T47D (cell line): Measurements from ENCODE around the gene ZNF445.
"Not testable (repeated sequence)": the region's sequence is repeated elsewhere in the genome, so short reads cannot be mapped to it uniquely, and the experiment has no call there.

ENCODE experiments used
- DNase-seq, 2 experiments: peaks; one replicate each; pipeline versions ENCODE4 v3.0.0 to v3.0.0-alpha.2; 2011 to 2012; ENCODE audit warnings: low read depth in 1 of 2, low spot score in 1 of 2
- JUND ChIP-seq: IDR thresholded peaks from 2 replicates; pipeline ENCODE4 v1.6.1; 2012; ENCODE audit warnings: low read depth
- in situ Hi-C: cut with HindIII; loops from 2 replicates; pipeline ENCODE4 v1.10.0; 2016; ENCODE audit warnings: low sequenced_read_pairs, low pct_unique_long_range_greater_than_20kb

ZNF445 gene

DNA sequence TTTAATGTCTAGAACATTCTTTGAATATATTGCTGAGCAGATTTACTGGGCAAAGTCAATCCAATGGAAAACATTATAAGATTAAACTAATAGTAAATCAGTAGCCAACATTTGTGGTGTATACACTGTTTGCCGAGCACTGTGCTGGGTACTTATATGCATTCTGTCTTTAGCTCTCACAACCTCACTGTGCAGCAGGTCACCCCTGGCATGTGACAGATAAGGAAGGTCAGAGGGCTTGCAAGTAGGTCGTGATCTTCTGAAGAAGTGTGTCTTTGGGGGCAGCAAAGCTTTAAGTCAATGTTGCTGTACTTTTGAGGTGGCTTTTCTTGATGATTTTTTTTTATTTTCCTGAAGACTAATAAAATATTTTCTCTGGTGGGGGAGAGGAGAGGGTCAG is 76.7 kb downstream of the ZNF445 start:
- no peak for TF ChIP-seq JUND
- no peak for DNase-seq
- in situ Hi-C loops: no loop called here

- no peak for TF ChIP-seq JUND
- DNase-seq: no peak
- in situ Hi-C loops: no loop called here
Observed at GRCh38 chr3:44398853-44399252, 78.6 kb downstream of the ZNF445 start.

DNA sequence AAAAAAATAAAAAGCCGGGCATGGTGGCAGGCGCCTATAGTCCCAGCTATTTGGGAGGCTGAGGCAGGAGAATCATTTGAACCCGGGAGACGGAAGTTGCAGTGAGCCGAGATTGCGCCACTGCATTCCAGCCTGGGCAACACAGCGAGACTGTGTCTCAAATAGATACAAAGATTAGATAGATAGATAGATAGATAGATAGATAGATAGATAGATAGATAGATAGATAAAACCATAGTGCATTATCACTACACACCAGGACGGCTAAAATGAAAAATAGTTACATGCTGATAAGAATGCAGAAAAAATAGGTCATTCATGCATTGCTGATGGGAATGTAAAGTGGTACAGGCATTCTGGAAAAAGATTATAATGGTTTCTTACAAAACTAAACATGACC is 79.2 kb downstream of the ZNF445 start:
- not testable (repeated sequence) for DNase-seq

GRCh38 chr3:44396200-44397171 is 81.0 kb downstream of the ZNF445 start:
- TF ChIP-seq JUND: no peak
- in situ Hi-C loops: no loop called here
- DNase-seq: no peak

More for the DNA sequence above, 79.2 kb downstream of the ZNF445 start:
- in situ Hi-C loops: not testable (repeated sequence)

GRCh38 chr3:44395714-44396113 is 81.8 kb downstream of the ZNF445 start:
- in situ Hi-C loops: no loop called here
- DNase-seq: no peak
- TF ChIP-seq JUND: no peak

GRCh38 chr3:44392489-44392888 is 85.0 kb downstream of the ZNF445 start:
- no peak for DNase-seq
- in situ Hi-C loops: no loop called here
- TF ChIP-seq JUND: no peak

DNA sequence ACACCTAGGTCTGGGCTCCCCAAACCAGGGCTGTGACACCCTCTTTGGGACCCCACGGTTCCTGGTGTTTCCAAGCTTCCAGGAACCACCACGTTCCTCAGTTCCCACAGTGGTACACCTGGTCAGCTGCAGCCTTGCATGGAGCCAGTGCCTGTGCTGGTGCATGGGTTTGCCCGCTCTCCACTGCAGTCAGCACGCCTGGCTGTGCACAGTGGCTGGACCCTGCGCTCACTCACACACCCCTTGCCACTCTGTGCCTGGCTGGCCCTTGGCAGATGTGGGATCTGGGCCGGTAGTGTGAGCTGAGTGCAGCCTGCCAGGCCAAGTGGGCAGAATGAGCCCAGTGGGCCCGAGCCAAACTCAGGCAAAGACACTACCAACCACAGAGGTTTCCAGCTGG is 90.1 kb downstream of the ZNF445 start:
- in situ Hi-C loops: no loop called here
- TF ChIP-seq JUND: no peak
- DNase-seq: no peak
